HG03565 (cell line): ENCODE measurements around the gene GFI1.
"Not testable (repeated sequence)": the region's sequence is repeated elsewhere in the genome, so short reads cannot be mapped to it uniquely, and the experiment has no call there.

Experiments used
- ATAC-seq: cut with Tn5 transposase; IDR thresholded peaks from one replicate; pipeline ENCODE4 v1.9.1; 2021; ENCODE audit warnings: mild to moderate bottlenecking, moderate library complexity; ENCODE audit not compliant: unreplicated experiment

The GFI1 gene

DNA sequence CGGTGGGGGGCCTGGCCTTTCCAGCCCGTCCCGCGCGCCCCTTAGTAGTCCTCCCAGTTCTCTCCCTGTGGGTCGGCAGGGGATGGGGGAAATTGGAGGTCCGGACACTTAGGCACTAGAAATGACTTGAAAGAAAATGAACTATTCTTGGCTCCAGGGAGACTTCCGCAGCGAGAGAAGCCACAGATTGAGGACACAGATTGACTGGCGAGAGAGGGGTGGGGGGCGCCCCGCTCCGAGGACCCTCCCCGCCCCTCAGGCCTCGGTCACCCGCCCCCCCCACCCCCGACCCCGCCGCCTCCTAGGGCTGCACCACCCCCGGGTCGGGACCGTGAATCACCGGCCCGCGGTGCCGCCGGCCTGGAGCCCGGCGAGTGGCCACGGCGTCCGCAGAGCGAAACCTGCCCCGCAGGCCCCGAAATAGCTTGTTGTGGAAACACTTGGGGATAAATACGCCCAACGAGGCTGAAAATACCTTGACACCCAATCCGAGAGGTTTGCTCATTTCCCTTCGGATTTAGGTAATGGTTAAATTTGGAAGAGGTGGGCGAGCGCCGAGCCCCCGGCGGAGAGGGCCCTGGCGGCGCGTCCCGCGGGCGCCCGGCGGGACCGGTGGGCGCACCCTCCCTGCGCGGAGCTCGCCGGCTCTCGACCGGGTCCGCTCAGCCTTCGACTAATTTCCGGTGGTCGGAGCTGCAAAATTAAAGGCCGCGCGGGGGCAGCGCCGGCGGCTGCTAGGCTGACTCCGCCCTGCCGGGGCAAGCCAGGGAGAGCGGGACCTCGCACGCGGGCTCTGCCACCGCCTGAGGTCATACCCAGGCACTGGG, at the start of gene GFI1:
GFI1 (minus strand) TSS at position 675 of the 827 bp plus-strand sequence. CDS start 3,438 bp downstream, outside the sequence.
- no peak for ATAC-seq

DNA sequence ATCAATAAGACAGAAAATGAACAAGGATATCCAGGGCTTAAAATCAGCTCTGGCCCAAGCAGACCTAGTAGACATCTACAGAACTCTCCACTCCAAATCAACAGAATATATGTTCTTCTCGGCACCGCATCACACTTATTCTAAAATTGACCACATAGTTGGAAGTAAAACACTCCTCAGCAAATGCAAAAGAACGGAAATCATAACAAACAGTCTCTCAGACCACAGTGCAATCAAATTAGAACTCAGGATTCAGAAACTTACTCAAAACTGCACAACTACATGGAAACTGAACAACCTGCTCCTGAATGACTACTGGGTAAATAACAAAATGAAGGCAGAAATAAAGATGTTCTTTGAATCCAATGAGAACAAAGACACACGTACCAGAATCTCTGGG, 45.6 kb upstream of the GFI1 start:
- not testable (repeated sequence) for ATAC-seq

DNA sequence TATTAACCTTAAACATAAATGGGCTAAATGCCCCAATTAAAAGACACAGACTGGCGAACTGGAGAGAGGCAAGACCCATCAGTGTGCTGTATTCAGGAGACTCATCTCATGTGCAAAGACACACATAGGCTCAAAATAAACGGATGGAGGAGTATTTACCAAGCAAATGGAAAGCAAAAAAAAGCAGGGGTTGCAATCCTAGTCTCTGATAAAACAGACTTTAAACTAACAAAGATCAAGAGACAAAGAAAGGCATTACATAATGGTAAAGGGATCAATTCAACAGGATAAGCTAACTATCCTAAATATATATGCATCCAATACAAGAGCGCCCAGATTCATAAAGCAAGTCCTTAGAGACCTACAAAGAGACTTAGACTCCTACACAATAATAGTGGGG, 45.2 kb upstream of the GFI1 start:
- ATAC-seq, result not testable (repeated sequence)

DNA sequence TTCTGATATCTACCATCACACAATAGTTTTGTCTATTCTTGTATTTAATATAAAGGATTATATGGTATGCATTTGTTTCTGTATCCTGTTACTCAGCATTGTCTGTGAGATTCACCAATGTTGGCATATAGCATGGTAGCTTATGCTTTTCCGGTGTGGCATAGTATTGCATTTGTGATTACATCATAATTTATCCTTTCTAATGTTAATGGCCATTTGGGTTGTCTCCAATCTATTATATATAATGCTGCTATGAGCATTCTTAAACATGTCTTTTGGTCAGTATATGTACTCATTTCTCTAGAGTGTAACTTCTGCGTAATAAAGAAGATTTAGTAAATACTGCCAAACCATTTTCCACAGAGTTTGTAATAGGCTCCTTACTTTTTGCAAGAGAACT, 40.9 kb upstream of the GFI1 start:
- no peak for ATAC-seq

DNA sequence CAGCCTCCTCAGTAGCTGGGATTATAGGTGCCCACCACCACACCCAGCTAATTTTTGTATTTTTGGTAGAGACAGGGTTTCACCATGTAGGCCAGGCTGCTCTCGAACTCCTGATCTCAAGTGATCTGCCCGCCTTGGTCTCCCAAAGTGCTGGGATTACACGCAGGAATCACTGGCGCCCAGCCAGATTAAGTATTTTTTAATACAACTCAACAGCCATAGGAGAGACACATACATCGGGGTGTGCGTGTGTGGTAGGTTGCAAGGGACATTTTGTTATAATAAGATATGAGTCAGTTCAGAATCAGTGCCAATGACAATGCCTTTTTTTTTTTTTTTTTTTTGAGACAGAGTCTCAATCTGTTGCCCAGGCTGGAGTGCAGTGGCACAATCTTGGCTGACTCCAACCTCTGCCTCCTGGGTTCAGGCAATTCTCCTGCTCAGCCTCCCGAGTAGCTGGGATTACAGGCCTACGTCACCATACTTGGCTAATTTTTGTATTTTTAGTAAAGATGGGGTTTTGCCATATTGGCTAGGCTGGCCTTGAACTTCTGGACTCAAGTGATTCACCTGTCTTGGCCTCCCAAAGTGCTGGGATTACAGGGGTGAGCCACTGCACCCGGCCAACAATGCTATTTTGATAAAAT, 38.3 kb upstream of the GFI1 start:
- ATAC-seq, result not testable (repeated sequence)

DNA sequence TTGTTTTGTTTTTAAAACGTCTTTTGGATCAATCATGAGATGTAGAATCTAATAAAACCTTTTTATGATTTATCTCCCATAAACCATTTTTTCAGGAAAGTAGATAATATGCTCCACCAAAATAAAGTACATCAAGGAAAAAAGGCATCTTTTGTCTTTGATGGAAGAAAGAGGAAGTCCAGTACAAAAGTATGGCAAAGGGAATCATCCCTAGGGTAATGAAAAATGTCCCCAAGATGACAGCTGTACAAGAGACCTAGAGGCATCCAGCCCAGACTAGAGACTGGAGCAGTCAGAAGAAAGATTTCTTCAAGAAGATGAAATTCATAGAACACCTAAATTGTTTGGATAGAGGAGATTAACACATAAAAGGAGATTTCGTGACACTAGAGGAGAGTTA, 32.3 kb upstream of the GFI1 start:
- no peak for ATAC-seq

DNA sequence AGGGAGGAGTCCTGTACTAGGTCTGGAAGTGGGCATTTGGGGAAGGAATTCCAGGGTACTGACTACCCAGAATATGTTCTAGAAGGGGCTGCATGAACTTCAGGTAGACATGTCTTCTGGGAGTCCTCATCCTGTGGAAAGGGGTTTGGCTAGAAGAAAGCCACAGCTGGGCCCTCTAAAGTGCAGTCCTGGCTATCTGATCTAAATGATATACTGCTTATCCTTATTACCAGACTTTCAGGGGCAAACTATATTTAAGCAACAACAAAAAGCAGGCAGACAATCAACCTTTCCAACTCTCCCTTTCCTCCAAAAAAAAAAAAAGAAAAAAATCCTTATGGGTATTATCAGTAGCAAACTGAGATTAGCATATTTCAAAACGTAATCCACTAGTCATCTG, 29.8 kb upstream of the GFI1 start:
- ATAC-seq, result no peak

DNA sequence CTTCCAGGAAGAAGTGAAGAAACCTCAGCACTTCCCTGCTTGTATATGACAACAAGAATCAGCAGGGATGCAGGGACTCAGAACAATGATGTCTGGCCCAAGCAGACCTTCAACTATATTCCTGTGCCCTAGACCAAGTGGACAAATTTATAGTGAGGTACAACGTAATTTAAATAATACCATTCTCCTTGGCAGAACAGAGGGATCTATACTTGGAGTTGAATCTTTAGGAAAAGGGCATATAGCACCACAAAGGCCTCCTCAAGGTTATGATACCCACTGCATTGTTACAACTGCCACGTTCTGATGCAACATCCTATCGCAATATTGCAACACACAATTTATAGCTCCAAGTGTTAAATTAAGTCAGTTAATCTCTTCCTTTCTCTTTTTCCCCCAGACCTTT, 29.1 kb upstream of the GFI1 start:
- no peak for ATAC-seq

DNA sequence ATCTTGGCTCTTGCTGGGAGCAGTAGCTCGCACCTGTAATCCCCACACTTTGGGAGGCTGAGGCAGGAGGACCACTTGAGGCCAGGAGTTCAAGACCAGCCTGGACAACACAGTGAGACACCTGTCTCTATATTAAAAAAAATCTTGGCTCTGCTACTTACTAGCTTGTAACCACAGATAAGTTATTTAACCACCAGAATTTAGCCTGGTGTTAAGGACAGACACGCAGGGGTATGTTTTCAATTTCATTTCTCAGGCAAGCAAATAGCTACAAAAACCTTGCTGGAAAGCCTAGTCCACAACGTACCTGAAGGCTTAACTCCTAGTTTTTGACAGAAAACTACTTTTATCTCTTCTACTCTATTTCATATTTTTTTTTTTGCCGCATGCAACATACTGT, 24.8 kb upstream of the GFI1 start:
- ATAC-seq, result peak; percentile 72

DNA sequence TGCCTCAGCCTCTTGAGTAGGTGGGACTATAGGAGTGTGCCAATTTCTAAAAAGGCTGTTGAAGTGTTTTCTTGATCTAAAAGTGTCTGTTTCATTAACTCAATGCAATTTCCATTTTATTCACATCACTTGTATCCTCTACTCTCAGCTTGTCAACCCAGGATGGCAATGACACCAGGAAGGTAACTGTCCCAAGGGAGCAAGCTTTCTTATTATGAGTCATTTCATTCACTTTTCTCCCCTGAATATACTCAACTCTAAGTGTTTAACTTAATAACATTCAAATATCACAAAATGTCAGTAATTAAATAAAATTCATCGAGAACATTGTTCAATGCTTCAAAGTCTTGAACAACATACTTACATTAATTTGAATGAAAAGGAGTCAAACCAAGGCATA, 22.9 kb upstream of the GFI1 start:
- ATAC-seq, result no peak

DNA sequence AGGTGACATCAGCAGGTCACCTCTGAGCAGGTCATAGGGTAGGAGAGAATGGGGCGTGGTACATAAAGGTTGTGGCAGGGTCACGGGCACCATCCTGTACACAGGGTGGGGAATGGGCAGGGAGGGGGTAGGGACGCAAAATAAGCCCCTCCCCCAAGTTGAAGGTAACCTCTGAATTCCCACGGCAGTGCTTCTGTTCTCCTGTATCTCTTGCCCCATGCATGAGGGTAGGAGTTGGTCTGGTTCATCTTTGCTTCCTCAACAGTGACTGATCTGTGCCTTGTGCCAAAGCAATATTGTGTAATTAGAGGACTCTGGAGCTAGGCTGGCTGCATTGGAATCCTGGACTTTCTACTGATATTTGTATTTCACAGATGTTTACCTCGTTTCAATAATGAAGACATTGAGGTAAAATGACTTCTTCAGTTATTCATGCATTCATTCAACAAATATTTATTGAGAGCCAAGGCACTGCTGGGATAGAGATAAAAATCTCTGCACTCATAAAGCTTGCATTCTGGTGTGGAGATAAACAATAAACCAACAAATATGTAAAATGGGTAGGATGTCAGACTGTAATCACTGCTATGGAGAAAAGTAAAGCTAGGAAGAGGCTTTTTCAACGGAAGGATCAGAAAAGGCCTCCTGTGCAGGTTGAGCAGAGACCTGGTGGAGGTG, 18.4 kb upstream of the GFI1 start:
- ATAC-seq, result no peak

DNA sequence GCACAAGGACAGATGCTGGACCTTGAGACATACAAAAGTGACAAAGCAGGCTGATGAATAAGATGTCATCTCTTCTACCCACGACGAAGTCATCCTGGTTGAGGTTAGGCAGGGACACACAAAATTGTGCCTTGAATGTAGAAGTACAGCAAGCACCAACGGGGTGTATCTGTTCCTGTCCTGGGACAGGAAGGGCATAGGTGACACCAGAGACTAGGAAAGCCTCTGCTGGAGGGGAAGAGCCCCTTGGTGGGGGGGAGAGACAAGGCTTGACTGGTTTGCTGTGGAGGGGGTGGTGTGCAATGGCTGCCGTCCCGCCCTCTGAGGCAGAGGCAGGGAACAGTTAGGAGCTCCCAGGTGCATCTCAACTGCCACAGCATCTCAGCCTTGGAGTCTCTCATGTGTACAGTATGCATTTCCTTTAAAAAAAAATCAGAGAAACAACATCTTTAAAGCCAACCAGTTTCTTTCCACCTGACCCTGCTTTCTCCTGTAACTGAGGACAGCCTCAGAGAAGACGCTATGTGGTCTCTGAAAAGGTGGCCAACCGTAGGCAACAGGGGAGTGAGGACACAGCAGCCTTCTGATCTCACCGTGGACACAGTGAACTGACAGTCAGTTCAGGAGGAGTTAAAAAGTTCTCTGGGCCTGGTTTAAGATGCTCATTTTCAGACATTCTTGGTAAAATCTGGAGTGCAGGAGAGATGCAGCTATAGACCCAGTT, 17.7 kb upstream of the GFI1 start:
- ATAC-seq, result no peak

DNA sequence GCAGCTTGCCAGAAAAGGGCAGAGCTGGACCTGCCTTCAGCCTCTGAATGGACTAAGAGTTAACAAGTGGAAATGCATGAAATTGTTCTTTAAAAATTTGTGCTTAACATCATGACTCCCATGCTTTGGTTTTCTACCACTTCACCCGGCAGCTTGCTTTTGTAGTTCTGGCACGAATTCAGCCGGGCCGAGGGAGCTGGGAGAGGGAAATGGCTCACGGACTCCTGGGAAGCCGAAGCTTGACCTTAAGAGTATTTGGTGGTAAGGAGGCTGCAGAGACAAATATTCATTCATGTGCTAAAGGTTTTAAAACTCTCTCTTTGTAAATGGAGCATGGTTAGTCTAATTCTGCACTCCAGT, 17.2 kb upstream of the GFI1 start:
- no peak for ATAC-seq

DNA sequence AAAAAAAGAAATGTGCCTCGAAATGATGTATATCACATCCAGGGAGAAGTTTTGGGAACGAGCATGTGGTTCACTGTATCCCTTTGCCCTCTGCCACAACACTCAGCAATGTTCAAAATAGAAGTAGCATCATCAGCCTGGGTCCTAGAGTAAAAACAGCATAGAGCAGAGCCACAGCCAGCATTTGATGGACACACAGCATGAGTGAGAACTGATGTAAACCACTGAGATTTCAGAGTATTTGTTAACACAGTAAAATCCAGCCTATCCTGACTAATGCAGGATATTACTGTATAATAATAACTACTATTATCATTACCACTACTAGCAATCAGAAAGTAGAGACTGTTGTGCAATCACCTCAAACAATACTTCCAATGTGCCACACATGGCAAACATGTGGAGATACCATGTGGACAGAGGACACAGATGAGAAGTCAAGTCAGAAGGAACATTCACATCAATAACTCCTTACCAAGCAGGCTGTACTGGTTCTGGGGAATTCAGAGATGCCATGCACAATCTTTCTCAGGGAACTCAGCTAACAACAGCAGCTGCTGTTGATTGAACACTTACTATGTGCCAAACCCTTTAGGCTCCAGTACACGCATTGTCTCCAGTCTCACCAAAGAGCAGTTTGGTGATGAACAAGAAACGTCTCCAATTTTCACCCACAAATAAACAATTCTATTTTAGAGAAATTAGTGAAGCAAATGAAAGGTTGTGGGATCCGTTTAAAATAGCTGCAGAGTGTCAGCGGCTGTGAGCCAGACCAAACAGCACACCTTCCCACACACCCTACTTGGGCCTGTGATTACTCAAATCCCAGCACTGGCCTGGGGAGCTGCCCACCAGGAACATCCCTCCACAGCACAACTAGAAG, 16.6 kb upstream of the GFI1 start:
- ATAC-seq, result peak; percentile 40

DNA sequence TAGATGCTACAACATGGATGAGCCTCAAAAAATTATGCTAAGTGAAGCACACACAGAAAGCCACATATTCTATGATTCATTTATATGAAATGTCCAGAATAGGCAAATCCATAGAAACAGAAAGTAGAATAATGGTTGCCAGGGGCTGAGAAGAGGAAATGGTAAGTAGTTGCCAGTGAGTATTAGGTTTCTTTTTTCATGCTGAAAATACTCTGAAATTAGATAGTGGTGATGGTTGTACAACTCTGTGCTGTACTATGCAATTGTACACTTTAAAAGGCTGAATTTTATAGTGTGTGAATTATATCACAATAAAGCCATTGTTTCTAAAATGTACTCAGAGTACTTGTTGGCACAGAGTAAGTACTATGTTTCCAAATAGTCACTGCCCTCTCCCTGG, 15.5 kb upstream of the GFI1 start:
- ATAC-seq, result peak; percentile 36

DNA sequence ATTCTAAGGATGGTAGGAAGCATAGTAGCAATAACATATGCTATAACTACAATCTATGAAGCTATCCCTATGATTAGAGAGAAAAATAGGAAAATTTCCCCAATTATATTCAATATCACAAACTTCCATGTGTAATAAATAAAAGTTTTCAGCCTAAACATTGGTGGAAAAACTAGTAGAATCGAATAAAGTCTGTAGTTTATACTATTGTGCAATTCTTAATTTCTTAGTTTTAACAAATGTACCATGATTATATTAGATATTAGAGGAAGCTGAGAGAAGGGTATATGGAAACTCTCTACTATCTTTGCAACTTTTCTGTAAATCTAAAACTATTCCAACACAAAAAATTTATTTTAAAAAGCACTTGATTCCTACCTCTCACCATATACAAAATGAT, 13.8 kb upstream of the GFI1 start:
- ATAC-seq, result no peak

DNA sequence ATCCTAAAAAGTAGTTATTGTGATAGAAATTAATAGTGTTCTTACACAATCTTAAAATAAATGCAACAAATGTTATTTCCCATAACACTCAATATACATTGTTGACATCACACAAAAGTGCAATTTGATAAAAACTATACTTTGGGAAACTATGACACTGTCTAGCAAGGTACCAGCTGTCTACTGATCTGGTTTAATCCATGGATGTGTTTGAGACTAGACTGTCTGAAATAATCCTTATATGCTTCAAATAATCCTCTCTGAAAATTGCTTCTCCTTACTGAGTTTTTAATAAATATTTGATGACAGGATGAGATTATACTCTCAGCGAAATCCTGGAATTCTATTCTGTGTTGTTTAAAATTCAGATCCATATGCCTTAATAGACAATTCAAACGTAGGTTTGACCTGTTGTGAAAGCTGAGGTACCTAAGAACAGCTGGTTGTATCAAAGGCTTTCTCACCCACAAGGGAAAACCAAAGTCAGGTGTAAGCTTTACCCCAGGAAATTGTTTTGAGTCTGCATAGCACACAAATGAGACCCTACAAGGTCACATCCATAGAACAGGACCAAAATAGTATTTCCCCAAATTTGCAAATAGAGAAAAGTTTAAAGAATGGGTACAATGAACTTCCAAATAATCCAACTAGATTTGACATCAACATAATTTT, 8.8 kb upstream of the GFI1 start:
- ATAC-seq, result no peak

DNA sequence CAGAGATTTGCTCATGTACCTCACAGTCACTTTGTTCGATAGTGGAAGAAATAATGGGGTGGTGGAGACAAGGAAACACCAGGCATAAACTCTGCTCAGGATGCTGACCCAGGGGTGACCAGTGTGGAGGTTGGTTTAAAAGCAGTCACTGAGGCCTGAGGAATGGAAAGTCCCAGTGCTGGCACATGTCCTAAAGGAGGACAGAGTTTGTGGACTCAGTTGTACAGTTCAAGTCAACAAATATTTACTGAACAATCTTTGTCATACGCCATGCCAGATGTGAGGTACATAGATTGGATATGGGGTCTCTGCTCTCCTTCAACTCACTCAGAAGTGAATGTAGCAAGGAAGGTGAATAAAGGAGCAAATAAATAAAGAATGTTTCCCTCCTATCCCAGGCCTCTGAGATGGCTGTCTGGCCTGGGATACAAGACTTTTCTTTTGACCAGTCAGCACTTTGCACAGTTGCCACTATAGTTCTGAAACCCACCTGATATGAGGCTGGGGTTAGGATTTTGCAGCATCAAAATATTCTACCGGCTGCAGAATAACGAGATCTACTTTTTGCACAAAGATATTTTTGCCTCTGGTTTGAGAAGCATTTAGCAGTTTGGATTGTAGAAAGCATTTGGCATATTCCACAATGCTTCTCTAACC, 7.9 kb upstream of the GFI1 start:
- ATAC-seq, result no peak

DNA sequence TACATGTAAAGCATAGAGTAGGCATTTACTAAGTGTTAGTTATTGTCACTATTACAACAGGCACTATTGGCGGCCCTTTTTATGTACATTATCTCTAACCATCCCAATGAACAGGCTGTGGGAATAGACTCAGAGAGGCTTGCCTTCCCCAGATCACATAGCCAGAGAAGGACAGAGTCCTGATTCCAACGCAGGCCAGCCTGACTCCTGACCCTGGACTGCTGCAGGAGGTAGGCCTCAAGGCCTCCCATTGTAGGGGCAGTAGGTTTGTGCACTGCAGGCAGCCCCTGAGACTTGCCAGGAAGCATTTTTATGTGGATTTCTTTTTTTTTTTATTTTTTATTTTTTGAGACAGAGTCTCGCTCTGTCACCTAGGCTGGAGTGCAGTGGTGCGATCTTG, 6.4 kb upstream of the GFI1 start:
- no peak for ATAC-seq
